Stimulated activated naive CD4-positive, alpha-beta T cell treated with Interleukin-2 at 50 U/mL for 16 hours (primary cell): ENCODE measurements around the gene TMC1.
"Not testable (repeated sequence)": the region's sequence is repeated elsewhere in the genome, so short reads cannot be mapped to it uniquely, and the experiment has no call there.

Experiments used
- DNase-seq: peaks from one replicate; lab custom pipeline; 2025; lab: John Stamatoyannopoulos, UW

Gene TMC1

GRCh38 chr9:72521416-72521815 is at the start of gene TMC1:
TMC1 (plus strand) TSS chr9:72521608; CDS start chr9:72648649, 127,041 bp downstream.
- not testable (repeated sequence) for DNase-seq

- DNase-seq = no peak
Observed at GRCh38 chr9:72473474-72474261, 47.7 kb upstream of the TMC1 start.

GRCh38 chr9:72474676-72475075 is 46.7 kb upstream of the TMC1 start:
- DNase-seq = no peak

GRCh38 chr9:72476100-72476499 is 45.3 kb upstream of the TMC1 start:
- no peak for DNase-seq

GRCh38 chr9:72476617-72477437 is 44.6 kb upstream of the TMC1 start:
- peak; percentile 26 for DNase-seq

- DNase-seq = no peak
Observed at GRCh38 chr9:72477930-72478518, 43.4 kb upstream of the TMC1 start.

- DNase-seq = no peak
Observed at GRCh38 chr9:72478966-72479365, 42.4 kb upstream of the TMC1 start.

- DNase-seq = not testable (repeated sequence)
Observed at GRCh38 chr9:72480261-72480660, 41.1 kb upstream of the TMC1 start.

GRCh38 chr9:72480921-72481320 is 40.5 kb upstream of the TMC1 start:
- DNase-seq = no peak

GRCh38 chr9:72485821-72486593 is 35.4 kb upstream of the TMC1 start:
- DNase-seq = no peak

GRCh38 chr9:72486594-72486955 is 34.8 kb upstream of the TMC1 start:
- no peak for DNase-seq

GRCh38 chr9:72487665-72488064 is 33.7 kb upstream of the TMC1 start:
- not testable (repeated sequence) for DNase-seq

GRCh38 chr9:72489986-72490385 is 31.4 kb upstream of the TMC1 start:
- no peak for DNase-seq

- no peak for DNase-seq
Observed at GRCh38 chr9:72491242-72491641, 30.2 kb upstream of the TMC1 start.

GRCh38 chr9:72494051-72494450 is 27.4 kb upstream of the TMC1 start:
- DNase-seq = no peak

- DNase-seq = no peak
Observed at GRCh38 chr9:72497447-72498046, 23.9 kb upstream of the TMC1 start.

- no peak for DNase-seq
Observed at GRCh38 chr9:72506615-72507014, 14.8 kb upstream of the TMC1 start.

GRCh38 chr9:72509053-72509452 is 12.4 kb upstream of the TMC1 start:
- DNase-seq = no peak

GRCh38 chr9:72509635-72510034 is 11.8 kb upstream of the TMC1 start:
- no peak for DNase-seq

GRCh38 chr9:72521011-72521410 is 397 bp upstream of the TMC1 start:
- not testable (repeated sequence) for DNase-seq

- peak; percentile 37 for DNase-seq
Observed at GRCh38 chr9:72524820-72525540, 3.6 kb downstream of the TMC1 start.
